NT2/D1 (cell line): Measurements from ENCODE around the gene CFAP210.

Source experiments
- YY1 ChIP-seq: IDR thresholded peaks from 2 replicates; pipeline ENCODE4 v1.6.1; 2011; ENCODE audit not compliant: insufficient read length, insufficient read depth
- ZNF274 ChIP-seq: IDR thresholded peaks from 2 replicates; pipeline ENCODE4 v1.6.1; 2011; ENCODE audit warnings: mild to moderate bottlenecking, low read depth, low read length

DNA sequence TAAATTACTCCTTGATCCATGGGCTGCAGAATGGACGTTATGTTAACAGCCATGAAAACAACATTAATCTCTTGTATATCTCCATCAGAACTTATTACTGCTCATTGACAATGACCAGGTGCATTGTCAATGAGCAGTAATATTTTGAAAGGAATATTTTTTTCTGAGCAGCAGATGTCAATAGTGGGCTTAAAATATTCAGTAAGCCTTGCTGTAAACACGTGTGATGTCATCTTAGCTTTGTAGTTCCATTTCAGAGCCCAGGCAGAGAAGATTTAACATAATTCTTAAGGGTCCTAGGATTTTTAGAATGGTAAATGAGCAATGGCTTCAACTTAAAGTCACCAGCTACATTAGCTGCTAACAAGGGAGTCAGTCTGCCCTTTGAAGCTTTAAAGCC lies 26.6 kb downstream of the CFAP210 start:
- no peak for TF ChIP-seq ZNF274
- no peak for TF ChIP-seq YY1
